Stimulated activated CD4-positive, alpha-beta T cell treated with anti-CD3 and anti-CD28 coated beads, Interleukin-1b, Interleukin-23, amount 100 ng/mL, for 24 hours (primary cell): Measurements from ENCODE around the gene CAMTA2.
"Not testable (repeated sequence)": the region's sequence is repeated elsewhere in the genome, so short reads cannot be mapped to it uniquely, and the experiment has no call there.

Experiments
- DNase-seq, 4 experiments: peaks; one replicate each; pipeline ENCODE4 v3.0.0-alpha.2; 2020; ENCODE audit warnings: low read depth in 4 of 4, low spot score in 1 of 4

The CAMTA2 gene

DNA sequence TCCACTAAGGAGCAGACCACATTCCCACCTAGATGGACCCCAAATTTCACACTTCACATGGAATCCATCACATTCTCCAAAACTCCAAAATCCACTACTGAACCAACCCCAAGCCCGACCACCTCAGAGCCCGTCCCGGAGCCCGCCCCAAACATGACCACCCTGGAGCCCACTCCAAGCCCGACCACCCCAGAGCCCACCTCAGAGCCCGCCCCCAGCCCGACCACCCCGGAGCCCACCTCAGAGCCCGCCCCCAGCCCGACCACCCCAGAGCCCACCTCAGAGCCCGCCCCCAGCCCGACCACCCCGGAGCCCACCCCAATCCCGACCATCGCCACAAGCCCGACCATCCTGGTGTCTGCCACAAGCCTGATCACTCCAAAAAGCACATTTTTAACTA, 53.8 kb downstream of the CAMTA2 start:
- no peak for DNase-seq

GRCh38 chr17:4932756-4933155, 54.7 kb downstream of the CAMTA2 start:
- DNase-seq: no peak

DNA sequence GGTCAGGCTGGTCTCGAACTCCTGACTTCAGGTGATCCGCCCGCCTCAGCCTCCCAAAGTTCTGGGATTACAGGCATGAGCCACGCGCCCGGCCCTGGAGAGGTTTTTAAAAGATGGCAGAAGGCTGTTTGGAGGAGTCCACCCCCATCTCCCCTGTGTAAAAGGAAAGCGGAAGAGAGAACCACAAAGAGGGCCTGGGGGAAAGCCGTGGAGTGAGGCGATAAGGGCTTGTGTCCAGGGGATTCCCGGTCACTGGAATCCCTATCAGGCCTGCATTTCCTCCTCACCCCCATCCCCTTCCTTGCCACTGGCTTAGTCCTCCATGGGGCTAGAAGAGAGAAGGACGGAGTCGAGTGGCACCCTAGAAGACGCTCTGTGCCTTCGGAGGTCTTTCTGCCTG, 55.5 kb downstream of the CAMTA2 start, which contains the start of gene GP1BA:
Gene GP1BA, plus strand, starts transcription at position 315 of the 400 bp plus-strand sequence. CDS start 328 bp downstream, outside the sequence.
- DNase-seq: no peak

DNA sequence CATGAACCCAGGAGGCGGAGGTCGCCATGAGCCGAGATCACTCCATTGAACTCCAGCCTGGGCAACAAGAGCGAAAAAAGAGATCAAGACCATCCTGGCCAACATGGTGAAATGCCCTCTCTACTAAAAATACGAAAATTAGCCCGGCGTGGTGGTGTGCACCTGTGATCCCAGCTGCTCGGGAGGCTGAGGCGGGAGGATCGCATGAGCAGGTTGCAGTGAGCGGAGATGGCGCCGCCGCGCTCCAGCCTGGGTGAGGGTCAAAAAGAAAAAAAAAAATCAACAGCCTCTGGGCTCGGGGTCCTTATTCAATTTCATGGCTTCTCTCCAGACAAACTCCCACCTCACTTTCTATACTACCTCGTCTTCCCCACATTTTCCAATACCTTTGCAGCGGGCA, 58.6 kb downstream of the CAMTA2 start:
- DNase-seq: no peak

- not testable (repeated sequence) for DNase-seq
These were observed 60.7 kb downstream of the CAMTA2 start for GRCh38 chr17:4926577-4927335.

- DNase-seq: no peak
These were observed 66.2 kb downstream of the CAMTA2 start for GRCh38 chr17:4921320-4921719.

GRCh38 chr17:4920351-4921048, 67.0 kb downstream of the CAMTA2 start:
- DNase-seq: no peak

DNA sequence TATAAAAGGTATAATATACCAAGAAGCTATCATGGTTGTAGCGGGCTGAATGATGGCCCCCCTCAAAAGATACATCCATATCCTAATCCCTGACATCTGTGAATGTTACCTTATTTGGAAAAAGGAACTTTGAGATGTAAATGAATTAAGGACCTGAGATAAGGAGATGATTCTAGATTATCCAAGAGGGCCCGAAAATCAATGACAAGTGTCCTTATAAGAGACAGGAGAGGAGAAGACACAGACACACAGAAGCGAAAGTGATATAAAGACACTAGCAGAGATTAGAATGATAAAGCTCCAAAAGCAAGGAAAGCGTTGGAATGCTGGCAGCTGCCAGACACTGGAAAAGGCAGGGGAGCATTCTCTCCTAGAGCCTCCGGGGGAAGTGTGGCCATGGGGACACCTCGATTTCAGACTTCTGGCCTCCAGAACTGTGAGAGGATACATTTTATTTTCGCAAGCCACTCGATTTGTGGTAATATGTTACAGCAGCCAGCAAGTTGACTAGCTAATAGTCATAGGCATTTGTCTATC, 67.9 kb downstream of the CAMTA2 start:
- DNase-seq: no peak
